Measurements from ENCODE around the gene EFL1.

EFL1 gene

GRCh38 chr15:82105451-82106215, 156.9 kb downstream of the EFL1 start:
- H3K4me3 ChIP-seq = no peak overlapping the region
- H3K27ac ChIP-seq = no peak overlapping the region
- TF ChIP-seq, protein P1, sequence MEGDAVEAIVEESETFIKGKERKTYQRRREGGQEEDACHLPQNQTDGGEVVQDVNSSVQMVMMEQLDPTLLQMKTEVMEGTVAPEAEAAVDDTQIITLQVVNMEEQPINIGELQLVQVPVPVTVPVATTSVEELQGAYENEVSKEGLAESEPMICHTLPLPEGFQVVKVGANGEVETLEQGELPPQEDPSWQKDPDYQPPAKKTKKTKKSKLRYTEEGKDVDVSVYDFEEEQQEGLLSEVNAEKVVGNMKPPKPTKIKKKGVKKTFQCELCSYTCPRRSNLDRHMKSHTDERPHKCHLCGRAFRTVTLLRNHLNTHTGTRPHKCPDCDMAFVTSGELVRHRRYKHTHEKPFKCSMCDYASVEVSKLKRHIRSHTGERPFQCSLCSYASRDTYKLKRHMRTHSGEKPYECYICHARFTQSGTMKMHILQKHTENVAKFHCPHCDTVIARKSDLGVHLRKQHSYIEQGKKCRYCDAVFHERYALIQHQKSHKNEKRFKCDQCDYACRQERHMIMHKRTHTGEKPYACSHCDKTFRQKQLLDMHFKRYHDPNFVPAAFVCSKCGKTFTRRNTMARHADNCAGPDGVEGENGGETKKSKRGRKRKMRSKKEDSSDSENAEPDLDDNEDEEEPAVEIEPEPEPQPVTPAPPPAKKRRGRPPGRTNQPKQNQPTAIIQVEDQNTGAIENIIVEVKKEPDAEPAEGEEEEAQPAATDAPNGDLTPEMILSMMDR (IDR thresholded peaks at IDR 0.05) = no peak
- no peak for DNase-seq (ENCODE audit: low spot score)

GRCh38 chr15:82103468-82103867, 159.1 kb downstream of the EFL1 start:
- TF ChIP-seq, protein P1 (IDR thresholded peaks at IDR 0.05) = no peak
- no peak overlapping the region for H3K4me3 ChIP-seq
- no peak for DNase-seq (ENCODE audit: low spot score)
- no peak overlapping the region for H3K27ac ChIP-seq

- no peak for DNase-seq (ENCODE audit: low spot score)
- H3K27ac ChIP-seq = no peak overlapping the region
- TF ChIP-seq, protein P1 (IDR thresholded peaks at IDR 0.05) = no peak
- H3K4me3 ChIP-seq = no peak overlapping the region
Observed at GRCh38 chr15:82100111-82100929, 162.2 kb downstream of the EFL1 start.

GRCh38 chr15:82098674-82099073, 163.9 kb downstream of the EFL1 start:
- DNase-seq (ENCODE audit: low spot score) = no peak
- Histone ChIP-seq H3K4me3 (no peak overlapping the region), H3K27ac (no peak overlapping the region)
- TF ChIP-seq, protein P1 (IDR thresholded peaks at IDR 0.05) = no peak

DNA sequence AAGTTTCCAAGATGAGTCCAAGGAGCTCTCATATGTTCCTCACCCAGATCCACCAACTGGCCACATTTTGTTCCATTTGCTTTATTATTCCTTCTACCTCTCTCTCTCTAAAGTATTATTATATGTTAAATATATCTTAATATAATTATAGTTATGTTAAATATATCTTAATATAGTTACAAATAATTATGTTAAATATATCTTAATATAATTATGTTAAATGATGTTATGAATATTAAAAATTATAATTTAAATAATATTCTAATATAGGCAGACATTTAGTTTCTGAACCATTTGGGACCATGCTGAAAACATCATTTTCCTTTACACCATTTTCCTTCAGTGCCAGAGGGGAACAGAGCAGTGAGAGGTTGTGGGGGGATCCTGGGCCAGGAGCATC, 166.7 kb downstream of the EFL1 start:
- DNase-seq (ENCODE audit: low spot score) = no peak
- TF ChIP-seq, protein P1 (IDR thresholded peaks at IDR 0.05) = no peak
- Histone ChIP-seq H3K4me3 (no peak overlapping the region), H3K27ac (no peak overlapping the region)

DNA sequence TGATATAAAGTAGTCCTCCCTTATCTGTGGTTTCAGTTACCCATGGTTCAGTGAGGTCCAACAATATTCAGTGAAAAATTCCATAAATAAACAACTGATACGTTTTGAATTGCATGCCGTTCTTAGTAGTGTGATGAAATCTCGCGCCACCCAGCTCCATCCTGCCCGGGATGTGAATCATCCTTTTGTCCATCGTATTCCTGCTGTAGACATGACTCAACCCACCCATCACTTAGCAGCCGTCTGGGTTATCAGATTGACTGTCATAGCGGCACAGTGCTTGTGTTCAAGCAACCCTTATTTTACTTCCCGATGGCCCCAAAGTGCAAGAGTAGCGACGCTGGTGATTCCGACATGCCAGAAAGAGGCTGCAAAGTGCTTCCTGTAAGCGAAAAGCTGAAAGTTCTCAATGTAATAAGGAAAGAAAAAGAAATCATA, 168.7 kb downstream of the EFL1 start:
- no peak overlapping the region for H3K27ac ChIP-seq
- H3K4me3 ChIP-seq = no peak overlapping the region
- no peak for DNase-seq (ENCODE audit: low spot score)
- TF ChIP-seq, protein P1 (IDR thresholded peaks at IDR 0.05) = no peak
